HG03196 (cell line): ENCODE data around the gene STAB2.

ENCODE experiments used
- ATAC-seq: cut with Tn5 transposase; IDR thresholded peaks from one replicate; pipeline ENCODE4 v1.9.1; 2021; ENCODE audit not compliant: unreplicated experiment

Gene STAB2

GRCh38 chr12:103586791-103587370, at the start of gene STAB2:
Gene STAB2 (plus strand): TSS chr12:103587273. CDS start chr12:103587477, 204 bp downstream.
- no peak for ATAC-seq

GRCh38 chr12:103538397-103538796, 48.7 kb upstream of the STAB2 start:
- no peak for ATAC-seq

- ATAC-seq: no peak
Measured at GRCh38 chr12:103540319-103540718, 46.8 kb upstream of the STAB2 start.

- ATAC-seq: no peak
Measured at GRCh38 chr12:103542078-103542477, 45.0 kb upstream of the STAB2 start.

GRCh38 chr12:103546959-103547358, 40.1 kb upstream of the STAB2 start:
- ATAC-seq: no peak

GRCh38 chr12:103547376-103547775, 39.7 kb upstream of the STAB2 start:
- ATAC-seq: no peak

- ATAC-seq: no peak
Measured at GRCh38 chr12:103547929-103548328, 39.1 kb upstream of the STAB2 start.

- ATAC-seq: no peak
Measured at GRCh38 chr12:103548622-103549601, 38.2 kb upstream of the STAB2 start.

- no peak for ATAC-seq
Measured at GRCh38 chr12:103556890-103557627, 30.0 kb upstream of the STAB2 start.

GRCh38 chr12:103557628-103558010, 29.5 kb upstream of the STAB2 start:
- no peak for ATAC-seq

- no peak for ATAC-seq
Measured at GRCh38 chr12:103558879-103559278, 28.2 kb upstream of the STAB2 start.

- no peak for ATAC-seq
Measured at GRCh38 chr12:103560604-103561101, 26.4 kb upstream of the STAB2 start.

GRCh38 chr12:103561174-103561573, 25.9 kb upstream of the STAB2 start:
- no peak for ATAC-seq

GRCh38 chr12:103566398-103566797, 20.7 kb upstream of the STAB2 start:
- ATAC-seq: no peak

- ATAC-seq: no peak
Measured at GRCh38 chr12:103569278-103569677, 17.8 kb upstream of the STAB2 start.

- ATAC-seq: no peak
Measured at GRCh38 chr12:103571286-103571685, 15.8 kb upstream of the STAB2 start.

- ATAC-seq: no peak
Measured at GRCh38 chr12:103572312-103573045, 14.6 kb upstream of the STAB2 start.

- ATAC-seq: no peak
Measured at GRCh38 chr12:103573185-103573584, 13.9 kb upstream of the STAB2 start.

- ATAC-seq: no peak
Measured at GRCh38 chr12:103578926-103579325, 8.1 kb upstream of the STAB2 start.

- ATAC-seq: no peak
Measured at GRCh38 chr12:103580026-103580425, 7.0 kb upstream of the STAB2 start.

GRCh38 chr12:103583008-103583407, 4.1 kb upstream of the STAB2 start:
- ATAC-seq: no peak
